Measurements from ENCODE around the gene STAT5A. TPM values are rescaled to one million over a fixed set of nuclear protein-coding genes. Genes with fewer than 3 reads are reported as not detected.

STAT5A gene
- polyA plus RNA-seq, 1 of the 3 experiments (the other 2 are of a cell fraction), result 2.3 TPM

GRCh38 chr17:42282478-42283080 is 5.7 kb upstream of the STAT5A start:
- TF ChIP-seq REST (IDR thresholded peaks at IDR 0.05; ENCODE audit: low read depth, low read length) (no peak), NRF1 (IDR thresholded peaks at IDR 0.05; ENCODE audit: low read depth, low read length) (no peak)

GRCh38 chr17:42283241-42284023 is 4.9 kb upstream of the STAT5A start:
- peak; percentile 48 for DNase-seq
- no peaks in the 10 kb centered on the region for H3K79me2 ChIP-seq (ENCODE audit: insufficient read depth)
- 97% methylated on average over 4 of the region's 7 CpGs for WGBS (ENCODE audit: low lambda C conversion rate)
- no peak overlapping the region for H3K4me3 ChIP-seq (ENCODE audit: low read depth in 2 of 2, low read length in 1 of 2)
- POLR2A ChIA-PET, result no interaction called here
- CTCF ChIA-PET, result interaction anchor here (0.7 to 1.8 kb wide), 4 partner anchors 26 to 61 kb away, joined by 3 to 6 read pairs (median 4); no protein-coding TSS in a partner anchor
- H3K4me2 ChIP-seq, result no peak overlapping the region
- no peak overlapping the region; a peak in 1 of 4 replicates for H3K27ac ChIP-seq (ENCODE audit: low read depth in 2 of 2, low read length in 1 of 2)
- H4K20me1 ChIP-seq (ENCODE audit: insufficient read depth), result no peaks in the 10 kb centered on the region
- H3K9ac ChIP-seq, result no peak overlapping the region
- no peaks in the 10 kb centered on the region for H3F3A ChIP-seq (replicated peaks; ENCODE audit: insufficient read depth)
- peaks cover 0 to 18% of the 10 kb centered on the region in 2 experiments; a peak in 1 of 4 replicates for H3K4me1 ChIP-seq (ENCODE audit: control insufficient read depth in 1 of 2, insufficient read depth in 2 of 2, low read depth in 1 of 2, low read length in 1 of 2)
- no peaks in the 10 kb centered on the region for H3K9me2 ChIP-seq
- no peaks in the 10 kb centered on the region for H3K27me3 ChIP-seq (ENCODE audit: insufficient read depth)
- TF ChIP-seq MXI1 (IDR thresholded peaks at IDR 0.05; ENCODE audit: low read depth, low read length), result no peak
- TF ChIP-seq MEF2A (IDR thresholded peaks at IDR 0.05; ENCODE audit: borderline replicate concordance, low read depth), result no peak
- TF ChIP-seq FOXJ3 (CRISPR knock-in tag; IDR thresholded peaks at IDR 0.05), result no peak
- no peak for TF ChIP-seq YY1 (IDR thresholded peaks at IDR 0.05; ENCODE audit: low read depth)
- TF ChIP-seq CHD2 (IDR thresholded peaks at IDR 0.05; ENCODE audit: low read length, partially characterized antibody), result no peak
- TF ChIP-seq FOXM1 (IDR thresholded peaks at IDR 0.05; ENCODE audit: low read depth), result no peak
- TF ChIP-seq NRF1 (IDR thresholded peaks at IDR 0.05; ENCODE audit: low read depth, low read length), result no peak
- no peak overlapping the region for H2AFZ ChIP-seq (ENCODE audit: low read depth)
- H3K36me3 ChIP-seq (replicated peaks in 1 of 2; ENCODE audit: control insufficient read depth in 1 of 2, insufficient read depth in 2 of 2, low read length in 1 of 2), result no peaks in the 10 kb centered on the region
- no peaks in the 10 kb centered on the region for H3K9me3 ChIP-seq

More at GRCh38 chr17:42282478-42283080, 5.7 kb upstream of the STAT5A start:
- H3K79me2 ChIP-seq (ENCODE audit: insufficient read depth), result no peaks in the 10 kb centered on the region
- no peaks in the 10 kb centered on the region for H3F3A ChIP-seq (replicated peaks; ENCODE audit: insufficient read depth)
- peaks cover 0 to 15% of the 10 kb centered on the region in 2 experiments; a peak in 1 of 4 replicates for H3K4me1 ChIP-seq (ENCODE audit: control insufficient read depth in 1 of 2, insufficient read depth in 2 of 2, low read depth in 1 of 2, low read length in 1 of 2)
- H4K20me1 ChIP-seq (ENCODE audit: insufficient read depth), result no peaks in the 10 kb centered on the region
- no peak overlapping the region for H3K4me3 ChIP-seq (ENCODE audit: low read depth in 2 of 2, low read length in 1 of 2)
- H3K9me2 ChIP-seq, result no peaks in the 10 kb centered on the region
- DNase-seq, result peak; percentile 11
- H3K27ac ChIP-seq (ENCODE audit: low read depth in 2 of 2, low read length in 1 of 2), result no peak overlapping the region
- H2AFZ ChIP-seq (ENCODE audit: low read depth), result no peak overlapping the region
- H3K4me2 ChIP-seq, result no peak overlapping the region
- no peaks in the 10 kb centered on the region for H3K36me3 ChIP-seq (replicated peaks in 1 of 2; ENCODE audit: control insufficient read depth in 1 of 2, insufficient read depth in 2 of 2, low read length in 1 of 2)
- WGBS (ENCODE audit: low lambda C conversion rate), result 90% methylated on average over 6 of the region's 6 CpGs
- POLR2A ChIA-PET, result no interaction called here
- no peaks in the 10 kb centered on the region for H3K9me3 ChIP-seq
- CTCF ChIA-PET, result interaction anchor here (0.7 to 1.8 kb wide), 4 partner anchors 27 to 60 kb away, joined by 3 to 6 read pairs (median 4); no protein-coding TSS in a partner anchor
- H3K27me3 ChIP-seq (ENCODE audit: insufficient read depth), result no peaks in the 10 kb centered on the region
- no peak overlapping the region for H3K9ac ChIP-seq
